ENCODE results near the gene LIF.

DNA sequence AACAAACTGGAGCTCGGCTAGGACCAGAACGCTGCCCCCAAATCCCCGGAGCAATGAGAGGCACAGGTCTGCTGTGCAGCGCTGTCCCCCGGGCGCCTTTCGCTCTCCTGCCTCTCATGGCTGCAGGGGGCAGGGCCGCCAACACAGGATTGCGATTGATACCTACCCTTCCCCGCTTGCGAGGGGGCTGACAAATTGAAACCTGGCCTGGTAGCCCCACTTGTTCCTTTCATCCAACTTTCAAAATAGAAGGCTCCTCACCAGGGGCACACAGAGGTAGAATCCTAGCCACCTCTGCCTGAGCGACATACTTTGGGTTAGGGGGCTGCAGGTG, 43.4 kb upstream of the LIF start:
- TF ChIP-seq CTCF (IDR thresholded peaks at IDR 0.05 in 2 of 3, conservative IDR thresholded peaks at IDR 0.05 in 1 of 3; ENCODE audit: borderline replicate concordance in 1 of 3, insufficient read depth in 1 of 3, low read depth in 2 of 3, low read length in 2 of 3) (no peak), ATF3 (IDR thresholded peaks at IDR 0.05) (no peak), SIN3A (IDR thresholded peaks at IDR 0.05; ENCODE audit: low read depth) (no peak), EZH2 (IDR thresholded peaks at IDR 0.05) (no peak), CEBPB (IDR thresholded peaks at IDR 0.05; ENCODE audit: low read depth) (no peak), ZNF274 (IDR thresholded peaks at IDR 0.05; ENCODE audit: low read depth, low read length) (no peak), ELF1 (IDR thresholded peaks at IDR 0.05; ENCODE audit: borderline replicate concordance, low read depth) (no peak), POLR2A (IDR thresholded peaks at IDR 0.05; ENCODE audit: borderline replicate concordance, extremely low read depth, insufficient read depth, insufficient read length) (no peak), POLR2AphosphoS5 (IDR thresholded peaks at IDR 0.05; ENCODE audit: low read depth, low read length) (no peak; the same call in 1 of the 2 replicates), EZH2phosphoT487 (IDR thresholded peaks at IDR 0.05; ENCODE audit: borderline replicate concordance) (no peak), MAX (IDR thresholded peaks at IDR 0.05) (no peak)
